Glutamatergic neuron (in vitro differentiated cells): ENCODE data around the gene SLC25A48. TPM values are rescaled to one million over a fixed set of nuclear protein-coding genes. Genes with fewer than 3 reads are reported as not detected.

Experiments
- DNase-seq: peaks from one replicate; pipeline ENCODE4 v3.0.0; 2022
- H3K27ac Mint-ChIP-seq: one replicate; pipeline ENCODE4 v1.8.0; 2020; ENCODE audit warnings: mild to moderate bottlenecking, mixed read lengths, inconsistent platforms; ENCODE audit not compliant: unreplicated experiment
- H3K27me3 Mint-ChIP-seq: one replicate; pipeline ENCODE4 v1.8.0; 2020; ENCODE audit warnings: mild to moderate bottlenecking, moderate library complexity, mixed read lengths, inconsistent platforms; ENCODE audit not compliant: unreplicated experiment
- H3K36me3 Mint-ChIP-seq: one replicate; pipeline ENCODE4 v1.8.0; 2020; ENCODE audit warnings: mild to moderate bottlenecking, mixed read lengths, inconsistent platforms; ENCODE audit not compliant: unreplicated experiment
- H3K4me1 Mint-ChIP-seq: one replicate; pipeline ENCODE4 v1.8.0; 2020; ENCODE audit warnings: mild to moderate bottlenecking, low read depth, mixed read lengths, inconsistent platforms; ENCODE audit not compliant: unreplicated experiment
- H3K4me3 Mint-ChIP-seq: one replicate; pipeline ENCODE4 v1.8.0; 2020; ENCODE audit warnings: mild to moderate bottlenecking, mixed read lengths, inconsistent platforms; ENCODE audit not compliant: unreplicated experiment
- H3K9me3 Mint-ChIP-seq: one replicate; pipeline ENCODE4 v1.8.0; 2020; ENCODE audit warnings: mild to moderate bottlenecking, moderate library complexity, mixed read lengths, inconsistent platforms; ENCODE audit not compliant: unreplicated experiment
- total RNA-seq: library from RNA; stranded (reverse); fragmentation: NEBNext Ultra II Directional; extraction: Animal tissue kit (Norgen Biotek cat#: 25700); gene quantifications from one replicate; pipeline ENCODE4 v1.2.1, GENCODE V29; 2021; ENCODE audit not compliant: unreplicated experiment
- TF ChIP-seq, protein P1 (sequence below): fragments of 200-600 bp; sonication (generic); IDR thresholded peaks from one replicate; pipeline ENCODE4 v1.5.0; 2021; ENCODE audit not compliant: partially characterized antibody, unreplicated experiment

SLC25A48 gene
- total RNA-seq, 1 donor from 2014 or later: 1.7 TPM

- Mint-ChIP-seq H3K4me1 (no peaks in the 10 kb centered on the region), H3K36me3 (no peaks in the 10 kb centered on the region), H3K4me3 (no peak overlapping the region)
Measured at GRCh38 chr5:135826221-135826525, 8.3 kb upstream of the SLC25A48 start.

GRCh38 chr5:135826994-135827671, 7.3 kb upstream of the SLC25A48 start:
- Mint-ChIP-seq H3K36me3 (no peaks in the 10 kb centered on the region), H3K27ac (no peak overlapping the region), H3K27me3 (peaks cover 16% of the 10 kb centered on the region), H3K4me3 (no peak overlapping the region), H3K9me3 (peaks cover 9% of the 10 kb centered on the region), H3K4me1 (no peaks in the 10 kb centered on the region)
- TF ChIP-seq, protein P1, sequence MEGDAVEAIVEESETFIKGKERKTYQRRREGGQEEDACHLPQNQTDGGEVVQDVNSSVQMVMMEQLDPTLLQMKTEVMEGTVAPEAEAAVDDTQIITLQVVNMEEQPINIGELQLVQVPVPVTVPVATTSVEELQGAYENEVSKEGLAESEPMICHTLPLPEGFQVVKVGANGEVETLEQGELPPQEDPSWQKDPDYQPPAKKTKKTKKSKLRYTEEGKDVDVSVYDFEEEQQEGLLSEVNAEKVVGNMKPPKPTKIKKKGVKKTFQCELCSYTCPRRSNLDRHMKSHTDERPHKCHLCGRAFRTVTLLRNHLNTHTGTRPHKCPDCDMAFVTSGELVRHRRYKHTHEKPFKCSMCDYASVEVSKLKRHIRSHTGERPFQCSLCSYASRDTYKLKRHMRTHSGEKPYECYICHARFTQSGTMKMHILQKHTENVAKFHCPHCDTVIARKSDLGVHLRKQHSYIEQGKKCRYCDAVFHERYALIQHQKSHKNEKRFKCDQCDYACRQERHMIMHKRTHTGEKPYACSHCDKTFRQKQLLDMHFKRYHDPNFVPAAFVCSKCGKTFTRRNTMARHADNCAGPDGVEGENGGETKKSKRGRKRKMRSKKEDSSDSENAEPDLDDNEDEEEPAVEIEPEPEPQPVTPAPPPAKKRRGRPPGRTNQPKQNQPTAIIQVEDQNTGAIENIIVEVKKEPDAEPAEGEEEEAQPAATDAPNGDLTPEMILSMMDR: no peak
- no peak for DNase-seq

More at GRCh38 chr5:135826221-135826525, 8.3 kb upstream of the SLC25A48 start:
- H3K27ac Mint-ChIP-seq: no peak overlapping the region
- peaks cover 3% of the 10 kb centered on the region for H3K9me3 Mint-ChIP-seq
- TF ChIP-seq, protein P1: no peak
- H3K27me3 Mint-ChIP-seq: peaks cover 14% of the 10 kb centered on the region
- no peak for DNase-seq

DNA sequence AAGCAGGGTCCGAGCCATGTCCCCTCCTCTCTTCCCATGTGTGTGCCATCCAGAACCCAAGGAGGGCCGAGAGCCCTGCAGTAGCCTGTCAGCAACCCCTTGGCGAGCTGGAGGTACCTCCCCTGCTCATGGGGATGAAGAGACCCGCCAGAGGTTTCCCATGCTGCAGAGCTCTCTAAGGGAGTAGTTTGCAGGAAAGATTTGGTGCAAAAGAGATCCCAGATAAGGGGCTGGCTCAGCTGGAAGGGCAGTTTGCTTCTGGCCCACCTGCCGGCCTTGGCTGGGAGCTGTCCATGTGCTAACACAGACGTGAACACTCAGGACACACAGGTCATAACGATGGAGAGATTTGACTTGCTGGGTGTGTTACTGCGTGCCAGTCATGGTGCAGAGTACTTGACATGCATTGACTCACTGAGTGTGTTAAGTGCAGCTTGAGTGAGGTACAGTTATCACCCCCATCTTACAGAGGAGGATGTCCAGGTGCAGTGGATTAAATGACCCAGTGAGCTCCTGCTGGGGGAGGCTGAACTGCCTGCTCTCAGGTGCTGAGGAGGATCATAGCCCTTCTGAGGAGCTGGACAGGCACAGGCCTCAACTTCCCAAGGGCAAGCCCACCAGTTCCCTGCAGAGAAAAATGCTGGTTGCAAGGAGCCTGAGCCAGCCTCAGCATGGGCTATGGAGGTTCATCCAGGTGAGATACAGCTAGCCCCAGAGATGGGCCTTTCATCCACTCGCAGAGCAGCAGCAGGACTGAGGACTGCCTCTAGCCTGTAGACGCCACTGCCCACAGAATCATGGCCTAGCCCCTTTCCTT, 6.3 kb upstream of the SLC25A48 start:
- no peak overlapping the region for H3K27ac Mint-ChIP-seq
- no peaks in the 10 kb centered on the region for H3K4me1 Mint-ChIP-seq
- H3K4me3 Mint-ChIP-seq: no peak overlapping the region
- peaks cover 19% of the 10 kb centered on the region for H3K27me3 Mint-ChIP-seq
- H3K36me3 Mint-ChIP-seq: no peaks in the 10 kb centered on the region
- peaks cover 12% of the 10 kb centered on the region for H3K9me3 Mint-ChIP-seq
- DNase-seq: no peak
- TF ChIP-seq, protein P1: no peak

GRCh38 chr5:135828782-135829127, 5.7 kb upstream of the SLC25A48 start:
- Mint-ChIP-seq H3K9me3 (peaks cover 12% of the 10 kb centered on the region), H3K27ac (no peak overlapping the region), H3K36me3 (no peaks in the 10 kb centered on the region), H3K4me3 (no peak overlapping the region), H3K27me3 (peaks cover 19% of the 10 kb centered on the region), H3K4me1 (no peaks in the 10 kb centered on the region)
- no peak for DNase-seq
- TF ChIP-seq, protein P1: no peak

DNA sequence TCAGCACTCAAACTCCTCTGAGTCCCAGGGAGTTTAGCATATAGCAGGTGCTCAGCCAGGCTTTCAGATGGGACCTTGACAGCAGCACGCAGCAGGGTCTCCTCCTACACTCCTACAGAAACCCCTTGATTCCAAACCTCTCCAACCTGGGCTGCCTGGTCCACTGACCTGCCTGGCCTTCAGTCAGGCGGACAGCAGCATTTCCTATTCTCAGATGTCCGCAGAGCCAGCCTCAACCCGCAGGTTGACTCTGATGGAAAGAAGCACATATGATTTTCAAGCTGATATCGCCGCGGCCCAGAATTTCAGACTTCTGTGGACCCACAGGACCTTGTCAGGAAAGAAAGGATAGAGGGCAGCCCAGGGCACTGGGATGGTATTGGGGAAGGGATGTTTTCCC, 5.3 kb upstream of the SLC25A48 start:
- DNase-seq: no peak
- no peaks in the 10 kb centered on the region for H3K36me3 Mint-ChIP-seq
- TF ChIP-seq, protein P1: no peak
- H3K27ac Mint-ChIP-seq: no peak overlapping the region
- no peak overlapping the region for H3K4me3 Mint-ChIP-seq
- no peaks in the 10 kb centered on the region for H3K4me1 Mint-ChIP-seq
- peaks cover 10% of the 10 kb centered on the region for H3K9me3 Mint-ChIP-seq
- peaks cover 19% of the 10 kb centered on the region for H3K27me3 Mint-ChIP-seq
